Cardiac fibroblast (primary cell): ENCODE results near the gene PCDH9.
A peak's percentile ranks its signal among the peaks of the same experiment; 100 is the strongest.

Experiments
- DNase-seq, 2 donors: peaks; one replicate each; pipeline versions ENCODE4 v3.0.0 to v3.0.0-alpha.2; 2010; ENCODE audit warnings: low read depth in 2 of 2
- H3K4me3 ChIP-seq, 2 donors: replicated peaks in 1 of 2; 1 replicate in 1 of 2; 2 replicates in 1 of 2; pipeline ENCODE4 v1.5.1; 2011; ENCODE audit warnings: low read depth in 2 of 2, low read length in 2 of 2, mild to moderate bottlenecking in 2 of 2, moderate library complexity in 1 of 2
- CTCF ChIP-seq: IDR thresholded peaks from one replicate; pipeline ENCODE4 v1.5.1; 2011; ENCODE audit warnings: low read depth, mild to moderate bottlenecking, low read length, inconsistent platforms

PCDH9 gene

DNA sequence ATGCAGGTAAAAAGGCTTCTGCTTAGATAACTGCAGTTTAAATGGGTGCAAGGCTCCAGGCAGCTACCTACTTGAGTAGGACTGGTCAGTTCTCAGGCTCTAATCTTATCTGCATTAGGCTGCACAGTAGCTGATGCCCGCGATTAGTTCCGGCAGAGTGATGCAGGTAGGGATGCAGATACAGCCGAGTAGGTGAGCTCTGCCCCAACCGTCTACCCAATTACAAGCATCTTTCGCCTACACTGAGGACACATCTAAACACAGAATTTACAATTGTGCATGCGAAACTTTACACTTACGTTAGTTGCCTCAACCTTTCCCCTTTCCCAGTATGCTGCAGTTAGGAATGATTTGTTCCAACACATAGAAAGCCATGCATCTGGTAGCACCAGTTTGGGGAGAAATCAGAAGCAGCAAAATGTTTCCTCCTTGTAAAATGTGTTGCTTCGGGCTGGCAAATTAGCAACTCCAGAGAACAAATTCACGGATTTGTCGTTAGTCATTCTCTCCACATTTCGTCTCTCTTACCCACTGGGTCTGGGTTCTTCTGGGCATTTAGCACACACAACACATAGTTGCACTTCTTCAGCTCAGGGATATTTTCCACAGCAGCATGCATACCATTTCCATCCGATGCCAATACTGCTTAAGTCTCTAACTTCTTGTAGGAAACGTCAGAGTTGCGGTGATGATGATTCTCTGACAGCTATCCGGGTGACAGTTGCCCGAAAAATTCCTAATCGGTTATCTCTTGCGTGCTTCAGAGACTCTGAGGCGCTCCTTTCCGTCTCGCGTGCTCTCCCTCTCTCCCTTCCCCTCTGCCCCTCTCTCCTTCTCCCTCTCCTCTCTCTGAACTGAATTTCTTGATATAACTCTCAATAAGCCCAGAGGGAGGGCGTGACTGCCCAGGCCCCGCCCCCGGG, at the start of gene PCDH9:
PCDH9 (minus strand) TSS at position 856 of the 923 bp plus-strand sequence. CDS start 1,896 bp downstream, outside the sequence.
- no peak for DNase-seq
- H3K4me3 ChIP-seq = peak within 1 kb of the TSS; percentile 85 to 94
- no peak for TF ChIP-seq CTCF

GRCh38 chr13:67278235-67278634, 48.1 kb upstream of the PCDH9 start:
- no peak for TF ChIP-seq CTCF
- no peak overlapping the region for H3K4me3 ChIP-seq
- peak; percentile 93 to 100 for DNase-seq

DNA sequence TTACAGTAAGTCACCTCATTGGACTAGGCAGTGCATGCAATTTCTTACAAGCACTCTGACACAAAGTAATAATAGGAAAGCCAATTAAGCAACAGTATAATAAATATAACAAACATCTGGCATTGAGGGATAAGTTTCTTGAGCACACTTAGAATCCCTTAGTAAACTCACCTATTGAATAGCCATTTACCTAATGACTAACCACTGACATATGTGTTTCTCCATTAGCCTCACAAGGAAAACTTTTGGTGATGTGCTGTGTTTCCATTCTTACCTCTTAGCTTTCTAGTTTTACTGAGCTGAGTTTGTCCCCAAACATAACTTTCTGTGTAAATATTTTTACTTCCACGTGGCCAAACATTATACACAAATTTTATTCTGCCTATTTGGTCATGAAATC, 47.4 kb upstream of the PCDH9 start:
- TF ChIP-seq CTCF = no peak
- no peak overlapping the region for H3K4me3 ChIP-seq
- DNase-seq = peak in 1 of 2 donors; percentile 59

- no peak overlapping the region for H3K4me3 ChIP-seq
- no peak for TF ChIP-seq CTCF
- no peak for DNase-seq
Observed at GRCh38 chr13:67275351-67275960, 45.3 kb upstream of the PCDH9 start.

GRCh38 chr13:67273001-67273400, 42.9 kb upstream of the PCDH9 start:
- DNase-seq = peak; percentile 47 to 89
- no peak overlapping the region for H3K4me3 ChIP-seq
- TF ChIP-seq CTCF = no peak

GRCh38 chr13:67267136-67267535, 37.0 kb upstream of the PCDH9 start:
- TF ChIP-seq CTCF = no peak
- no peak overlapping the region for H3K4me3 ChIP-seq
- DNase-seq = peak in 1 of 2 donors; percentile 18
